H9 (cell line): ENCODE measurements around the gene ANKRD44. TPM values are rescaled to one million over a fixed set of nuclear protein-coding genes. Genes with fewer than 3 reads are reported as not detected.

Experiments
- DNase-seq: peaks from one replicate; pipeline ENCODE4 v3.0.0-alpha.2; 2017
- H2AFZ ChIP-seq: one replicate; pipeline ENCODE4 v1.6.1; 2013; ENCODE audit warnings: mild to moderate bottlenecking, low read length, control low read depth, moderate library complexity
- H2AK5ac ChIP-seq: 2 replicates; pipeline ENCODE4 v1.6.1; 2013; ENCODE audit warnings: low read length, control low read depth, mixed read lengths; ENCODE audit not compliant: insufficient read length
- H2BK120ac ChIP-seq: one replicate; pipeline ENCODE4 v1.6.1; 2013; ENCODE audit warnings: low read depth, mild to moderate bottlenecking, low read length, control low read depth, inconsistent platforms; ENCODE audit not compliant: poor library complexity, severe bottlenecking
- H2BK12ac ChIP-seq: 2 replicates; pipeline ENCODE4 v1.6.1; 2013; ENCODE audit warnings: low read length, control low read depth, mixed read lengths, low read depth; ENCODE audit not compliant: insufficient read length
- H2BK15ac ChIP-seq: 2 replicates; pipeline ENCODE4 v1.6.1; 2013; ENCODE audit warnings: low read depth, low read length, control low read depth
- H2BK20ac ChIP-seq: one replicate; pipeline ENCODE4 v1.6.1; 2013; ENCODE audit warnings: low read depth, mild to moderate bottlenecking, low read length, control low read depth, inconsistent platforms; ENCODE audit not compliant: poor library complexity, severe bottlenecking
- H2BK5ac ChIP-seq: 2 replicates; pipeline ENCODE4 v1.6.1; 2013; ENCODE audit warnings: low read length, control low read depth, mixed read lengths; ENCODE audit not compliant: insufficient read length
- H3K14ac ChIP-seq: 2 replicates; pipeline ENCODE4 v1.6.1; 2013; ENCODE audit warnings: low read length, control low read depth; ENCODE audit not compliant: insufficient read depth
- H3K18ac ChIP-seq: 2 replicates; pipeline ENCODE4 v1.6.1; 2013; ENCODE audit warnings: low read depth, mild to moderate bottlenecking, mixed read lengths, low read length, control low read depth; ENCODE audit not compliant: insufficient read length
- H3K23ac ChIP-seq: 2 replicates; pipeline ENCODE4 v1.6.1; 2013; ENCODE audit warnings: low read length, control low read depth, mixed read lengths, low read depth; ENCODE audit not compliant: insufficient read length
- H3K23me2 ChIP-seq: 2 replicates; pipeline ENCODE4 v1.6.1; 2013; ENCODE audit warnings: low read depth, mild to moderate bottlenecking, mixed read lengths, low read length, control low read depth; ENCODE audit not compliant: insufficient read length, poor library complexity, severe bottlenecking
- H3K27ac ChIP-seq: 2 replicates; pipeline ENCODE4 v1.5.1; 2013; ENCODE audit warnings: low read length, control low read depth, mixed read lengths, low read depth; ENCODE audit not compliant: insufficient read length
- H3K27me3 ChIP-seq: 2 replicates; pipeline ENCODE4 v1.6.1; 2013; ENCODE audit warnings: low read length, control low read depth, inconsistent platforms; ENCODE audit not compliant: insufficient read depth
- H3K4ac ChIP-seq: 2 replicates; pipeline ENCODE4 v1.6.1; 2013; ENCODE audit warnings: low read depth, mild to moderate bottlenecking, control low read depth, inconsistent platforms, low read length, moderate library complexity
- H3K4me1 ChIP-seq: 2 replicates; pipeline ENCODE4 v1.6.1; 2013; ENCODE audit warnings: low read length, control low read depth, inconsistent platforms; ENCODE audit not compliant: insufficient read depth
- H3K4me2 ChIP-seq: 2 replicates; pipeline ENCODE4 v1.6.1; 2013; ENCODE audit warnings: low read length, control low read depth, mixed read lengths; ENCODE audit not compliant: insufficient read length, insufficient read depth
- H3K56ac ChIP-seq: 2 replicates; pipeline ENCODE4 v1.6.1; 2013; ENCODE audit warnings: low read depth, mild to moderate bottlenecking, mixed read lengths, low read length, control low read depth; ENCODE audit not compliant: insufficient read length
- H3K79me1 ChIP-seq: 2 replicates; pipeline ENCODE4 v1.6.1; 2013; ENCODE audit warnings: low read depth, mild to moderate bottlenecking, moderate library complexity, low read length, control low read depth, inconsistent platforms; ENCODE audit not compliant: insufficient read depth, poor library complexity, severe bottlenecking
- H3K79me2 ChIP-seq: 2 replicates; pipeline ENCODE4 v1.6.1; 2013; ENCODE audit warnings: low read length, control low read depth, inconsistent platforms; ENCODE audit not compliant: insufficient read depth
- H3K9ac ChIP-seq: 2 replicates; pipeline ENCODE4 v1.6.1; 2013; ENCODE audit warnings: low read length, control low read depth, mixed read lengths; ENCODE audit not compliant: insufficient read length; ENCODE audit errors: extremely low read depth
- H3K9me3 ChIP-seq: one replicate; pipeline ENCODE4 v1.6.1; 2013; ENCODE audit warnings: low read depth, low read length, inconsistent platforms; ENCODE audit not compliant: control insufficient read depth
- H3T11ph ChIP-seq: one replicate; pipeline ENCODE4 v1.6.1; 2013; ENCODE audit warnings: mild to moderate bottlenecking, low read length, control low read depth, inconsistent platforms
- H4K20me1 ChIP-seq: one replicate; pipeline ENCODE4 v1.6.1; 2013; ENCODE audit not compliant: control insufficient read depth, insufficient read length, insufficient read depth
- H4K5ac ChIP-seq: 2 replicates; pipeline ENCODE4 v1.6.1; 2013; ENCODE audit warnings: low read depth, mild to moderate bottlenecking, mixed read lengths, low read length, control low read depth; ENCODE audit not compliant: insufficient read length
- H4K8ac ChIP-seq: replicated peaks from 2 replicates; pipeline ENCODE4 v1.6.1; 2013; ENCODE audit warnings: low read length, control low read depth, mixed read lengths, low read depth; ENCODE audit not compliant: insufficient read length
- H4K91ac ChIP-seq: 2 replicates; pipeline ENCODE4 v1.6.1; 2013; ENCODE audit warnings: low read depth, mild to moderate bottlenecking, moderate library complexity, mixed read lengths, low read length, control low read depth; ENCODE audit not compliant: insufficient read length
- H3K27ac Mint-ChIP-seq, 3 experiments: 2 replicates in 2 of 3; 3 replicates in 1 of 3; pipeline ENCODE4 v1.8.0; 2020 to 2021; ENCODE audit warnings: mixed read lengths in 3 of 3, mild to moderate bottlenecking in 1 of 3, moderate library complexity in 1 of 3
- H3K27me3 Mint-ChIP-seq: 2 replicates; pipeline ENCODE4 v1.8.0; 2021; ENCODE audit warnings: low read depth, mild to moderate bottlenecking, moderate library complexity, mixed read lengths
- H3K36me3 Mint-ChIP-seq, 3 experiments: 2 replicates in 2 of 3; 3 replicates in 1 of 3; pipeline ENCODE4 v1.8.0; 2020 to 2021; ENCODE audit warnings: low read depth in 3 of 3, mixed read lengths in 3 of 3; ENCODE audit not compliant: insufficient read depth in 1 of 3
- H3K4me1 Mint-ChIP-seq, 2 experiments: 2 replicates each; pipeline ENCODE4 v1.8.0; 2020; ENCODE audit warnings: mixed read lengths in 2 of 2
- H3K4me3 Mint-ChIP-seq, 2 experiments: 2 replicates in 1 of 2; 3 replicates in 1 of 2; pipeline ENCODE4 v1.8.0; 2020 to 2021; ENCODE audit warnings: mild to moderate bottlenecking in 2 of 2, mixed read lengths in 2 of 2, moderate library complexity in 1 of 2
- H3K9me3 Mint-ChIP-seq, 2 experiments: 2 replicates in 1 of 2; 3 replicates in 1 of 2; pipeline ENCODE4 v1.8.0; 2020; ENCODE audit warnings: mild to moderate bottlenecking in 2 of 2, mixed read lengths in 2 of 2, moderate library complexity in 1 of 2
- CTCF ChIP-seq: fragments of 200-600 bp; sonication (generic); conservative IDR thresholded peaks from 3 replicates; pipeline ENCODE4 v1.8.0; 2021; ENCODE audit warnings: antibody characterized with exemption, mild to moderate bottlenecking
- WGBS: extraction: QIAGEN DNeasy Blood & Tissue Kit; methylation state at CpG from one replicate; pipeline ENCODE4 v1.1.7; 2013; ENCODE audit warnings: missing lambda C conversion rate, low lambda C conversion rate, mixed read lengths; ENCODE audit not compliant: insufficient read length; ENCODE audit errors: extremely low coverage; 5-methylcytosine and 5-hydroxymethylcytosine counted together
- total RNA-seq: library from RNA; stranded (reverse); gene quantifications from 2 replicates; pipeline ENCODE4 v1.2.1, GENCODE V29; 2021

The ANKRD44 gene
- total RNA-seq, 1 experiment from 2014 or later, result 1.9 TPM

GRCh38 chr2:197103363-197103762 is 207.2 kb downstream of the ANKRD44 start:
- H3K27me3 ChIP-seq, result no peaks in the 10 kb centered on the region
- H3K4ac ChIP-seq, result no peak overlapping the region
- no peaks in the 10 kb centered on the region for H3K36me3 Mint-ChIP-seq
- H3K9me3 ChIP-seq, result no peaks in the 10 kb centered on the region
- WGBS, result no CpG with 5 or more reads among the region's 1 CpG
- no peak overlapping the region for H3K14ac ChIP-seq
- H2AFZ ChIP-seq, result no peak overlapping the region
- no peak overlapping the region for H4K91ac ChIP-seq
- H3K4me3 Mint-ChIP-seq, result no peak overlapping the region
- H4K8ac ChIP-seq, result no peak overlapping the region
- no peak overlapping the region for H4K5ac ChIP-seq
- no peak overlapping the region for H2BK15ac ChIP-seq
- no peaks in the 10 kb centered on the region for H3K23me2 ChIP-seq
- no peak overlapping the region for H3K4me2 ChIP-seq
- DNase-seq, result no peak
- H2BK12ac ChIP-seq, result no peak overlapping the region
- H3K79me2 ChIP-seq, result no peaks in the 10 kb centered on the region
- TF ChIP-seq CTCF, result no peak
- H3K4me1 ChIP-seq, result no peaks in the 10 kb centered on the region
- no peaks in the 10 kb centered on the region for H3K27me3 Mint-ChIP-seq
- no peak overlapping the region for H3K27ac Mint-ChIP-seq
- H3K9ac ChIP-seq, result no peak overlapping the region
- no peaks in the 10 kb centered on the region for H4K20me1 ChIP-seq
- H3K79me1 ChIP-seq, result no peaks in the 10 kb centered on the region
- H2AK5ac ChIP-seq, result no peak overlapping the region
- H3K9me3 Mint-ChIP-seq, result no peaks in the 10 kb centered on the region
- no peak overlapping the region for H3K18ac ChIP-seq
- H3T11ph ChIP-seq, result no peak overlapping the region
- no peak overlapping the region for H3K23ac ChIP-seq
- no peak overlapping the region for H2BK5ac ChIP-seq
- no peak overlapping the region for H2BK20ac ChIP-seq
- no peak overlapping the region for H3K27ac ChIP-seq
- H3K4me1 Mint-ChIP-seq, result peaks cover 4 to 10% of the 10 kb centered on the region in 2 experiments; a peak in 3 of 4 replicates
- no peak overlapping the region for H2BK120ac ChIP-seq
- H3K56ac ChIP-seq, result no peak overlapping the region
